Lower lobe of right lung (tissue), 2 donors: Measurements from ENCODE around the gene GAGE12J. TPM values are rescaled to one million over a fixed set of nuclear protein-coding genes. Genes with fewer than 3 reads are reported as not detected.
"Not testable (repeated sequence)": the region's sequence is repeated elsewhere in the genome, so short reads cannot be mapped to it uniquely, and the experiment has no call there.

Experiments used
- ATAC-seq, 2 donors: fragments of 200-7000 bp; cut with Tn5 transposase; one replicate each; pipeline ENCODE4 v1.9.1; 2020 to 2022; ENCODE audit warnings: mild to moderate bottlenecking in 2 of 2, moderate library complexity in 2 of 2
- DNase-seq: peaks from one replicate; pipeline ENCODE4 v3.0.0-alpha.2; 2020
- H3K27ac ChIP-seq: fragments of 200-600 bp; one replicate; pipeline ENCODE4 v1.8.0; 2022
- H3K27me3 ChIP-seq: fragments of 200-600 bp; one replicate; pipeline ENCODE4 v1.8.0; 2022; ENCODE audit warnings: low read depth
- H3K36me3 ChIP-seq: fragments of 200-600 bp; one replicate; pipeline ENCODE4 v1.8.0; 2022; ENCODE audit warnings: mild to moderate bottlenecking
- H3K4me1 ChIP-seq: fragments of 200-600 bp; one replicate; pipeline ENCODE4 v1.8.0; 2022
- H3K4me3 ChIP-seq: fragments of 200-600 bp; one replicate; pipeline ENCODE4 v1.8.0; 2022; ENCODE audit warnings: mild to moderate bottlenecking
- H3K9me3 ChIP-seq: fragments of 200-600 bp; one replicate; pipeline ENCODE4 v1.8.0; 2022
- CTCF ChIP-seq: fragments of 200-600 bp; IDR thresholded peaks from one replicate; pipeline ENCODE4 v1.8.0; 2022; ENCODE audit warnings: antibody characterized with exemption, mild to moderate bottlenecking
- intact Hi-C: fragments of 100-400 bp; cut with DNase I; formaldehyde crosslinking; loops from one replicate; pipeline ENCODE4 v1.11.0; 2022
- total RNA-seq: library from RNA; stranded (reverse); fragmentation: NEBNext Ultra II Directional; extraction: Animal tissue kit (Norgen Biotek cat#: 25700); gene quantifications from one replicate; pipeline ENCODE4 v1.2.1, GENCODE V29; 2021
- donor health status: DM: no; HTN: yes; CAD: no; lungs with severe emphysema.

Gene GAGE12J
- total RNA-seq, 1 donor from 2014 or later, result not detected

DNA sequence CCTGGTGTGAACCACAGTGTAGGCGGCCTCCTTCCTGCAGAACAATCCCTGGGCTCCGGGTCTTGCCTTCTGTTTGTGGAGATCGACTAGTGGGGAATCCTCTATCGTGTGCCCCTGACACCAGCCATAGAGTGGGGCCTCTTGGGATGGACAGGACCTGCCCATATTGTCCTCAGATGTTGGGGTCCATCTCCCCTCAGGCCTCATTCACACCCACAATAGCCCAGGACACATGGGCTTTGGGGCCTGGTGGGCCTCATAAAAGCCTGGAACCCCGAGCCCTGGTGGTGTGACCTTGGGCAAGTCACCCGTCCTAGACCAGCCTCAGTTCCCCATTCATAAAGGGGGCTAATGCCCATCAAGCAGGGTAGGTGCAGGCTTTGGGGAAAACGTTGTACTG, 31.6 kb upstream of the GAGE12J start:
- no peak overlapping the region for H3K4me3 ChIP-seq
- H3K27me3 ChIP-seq, result no peaks in the 10 kb centered on the region
- DNase-seq (no peak), ATAC-seq (no peak)
- no peak overlapping the region for H3K27ac ChIP-seq
- H3K9me3 ChIP-seq, result no peaks in the 10 kb centered on the region
- no peaks in the 10 kb centered on the region for H3K36me3 ChIP-seq
- intact Hi-C loops, result no loop called here
- no peak for TF ChIP-seq CTCF
- no peaks in the 10 kb centered on the region for H3K4me1 ChIP-seq

DNA sequence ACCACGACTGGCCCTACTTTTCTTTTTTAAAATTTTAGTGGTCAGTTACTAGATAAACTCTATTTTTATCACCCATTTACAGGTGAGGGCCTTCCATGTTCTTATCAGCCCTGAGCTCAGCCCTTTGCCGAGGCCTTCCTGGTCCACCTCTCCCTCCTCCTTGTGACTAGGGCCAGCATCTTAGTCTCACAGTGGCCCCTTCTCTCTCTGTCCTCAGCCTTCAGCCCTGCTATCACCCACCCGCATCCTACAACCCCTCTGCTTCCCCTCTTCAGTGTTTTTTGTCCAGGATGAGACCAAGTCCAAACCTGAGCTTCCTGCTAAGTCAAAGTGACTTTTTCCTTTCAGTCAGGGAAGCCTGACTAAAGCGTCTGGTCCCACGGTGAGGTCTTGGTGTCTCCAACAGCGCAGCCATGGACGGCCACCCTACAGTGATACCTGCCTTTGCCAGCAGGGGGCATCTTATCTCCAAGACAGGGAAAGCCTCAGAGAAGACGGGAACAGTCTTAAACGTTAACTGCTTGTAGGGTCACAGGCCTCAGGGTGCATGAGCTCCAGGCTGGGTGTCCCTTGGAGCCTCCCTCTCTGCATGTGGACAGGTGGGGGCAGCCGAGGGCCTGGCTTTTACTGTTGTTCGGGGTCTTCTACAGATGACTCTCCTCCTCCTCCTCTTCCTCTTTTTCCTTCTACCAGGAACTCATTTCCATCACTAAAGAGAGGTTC, 30.1 kb upstream of the GAGE12J start:
- Histone ChIP-seq H3K9me3 (no peaks in the 10 kb centered on the region), H3K27ac (no peak overlapping the region), H3K36me3 (no peaks in the 10 kb centered on the region), H3K27me3 (no peaks in the 10 kb centered on the region), H3K4me3 (no peak overlapping the region), H3K4me1 (no peaks in the 10 kb centered on the region)
- peak; percentile 84 to 87 for ATAC-seq
- TF ChIP-seq CTCF, result peak; percentile 71
- DNase-seq, result peak; percentile 61
- intact Hi-C loops, result no loop called here

GRCh38 chrX:49292400-49293362, 29.2 kb upstream of the GAGE12J start:
- no peak for TF ChIP-seq CTCF
- Histone ChIP-seq H3K9me3 (no peaks in the 10 kb centered on the region), H3K36me3 (no peaks in the 10 kb centered on the region), H3K27ac (no peak overlapping the region), H3K4me3 (no peak overlapping the region), H3K27me3 (no peaks in the 10 kb centered on the region), H3K4me1 (no peaks in the 10 kb centered on the region)
- ATAC-seq (peak in 1 of 2 donors; percentile 23), DNase-seq (no peak)
- intact Hi-C loops, result no loop called here

GRCh38 chrX:49299293-49299692, 22.5 kb upstream of the GAGE12J start:
- H3K36me3 ChIP-seq, ATAC-seq, intact Hi-C loops, H3K9me3 ChIP-seq, H3K4me1 ChIP-seq, H3K27me3 ChIP-seq, H3K27ac ChIP-seq, DNase-seq, H3K4me3 ChIP-seq: not testable (repeated sequence)

DNA sequence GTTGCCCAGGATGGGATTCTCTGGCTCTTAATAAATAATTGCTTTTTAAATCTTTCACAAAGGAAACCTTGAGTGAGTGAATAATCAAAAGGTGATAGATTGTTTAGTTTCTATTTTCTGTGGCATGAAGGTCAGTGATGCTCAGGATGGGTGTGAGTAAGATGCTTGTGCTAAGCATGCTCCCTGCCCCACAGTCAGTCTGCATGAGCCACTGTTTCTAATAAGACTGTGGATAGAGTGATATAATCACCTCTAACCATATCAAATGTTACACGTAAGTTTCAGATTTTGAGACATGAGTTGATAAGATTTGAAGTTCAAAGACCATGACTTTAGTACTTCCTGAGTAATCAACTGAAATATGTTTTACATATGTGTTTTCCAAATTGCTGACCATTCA, 21.1 kb upstream of the GAGE12J start:
- Histone ChIP-seq H3K4me3 (no peak overlapping the region), H3K9me3 (no peaks in the 10 kb centered on the region), H3K36me3 (no peaks in the 10 kb centered on the region), H3K27ac (no peak overlapping the region), H3K4me1 (no peaks in the 10 kb centered on the region), H3K27me3 (no peaks in the 10 kb centered on the region)
- intact Hi-C loops, result no loop called here
- TF ChIP-seq CTCF, result no peak
- DNase-seq, result no peak
- ATAC-seq, result no peak

- H3K27ac ChIP-seq, result no peak within 1 kb of the TSS
- DNase-seq (no peak), ATAC-seq (no peak)
- no peaks in the 10 kb centered on the region for H3K27me3 ChIP-seq
- no peaks in the 10 kb centered on the region for H3K4me1 ChIP-seq
- no peaks in the 10 kb centered on the region for H3K36me3 ChIP-seq
- intact Hi-C loops, result no loop called here
- no peak within 1 kb of the TSS for H3K4me3 ChIP-seq
- H3K9me3 ChIP-seq, result no peaks in the 10 kb centered on the region
- TF ChIP-seq CTCF, result no peak
Measured at GRCh38 chrX:49303346-49303745, 18.5 kb upstream of the GAGE12J start, which contains the start of gene GAGE10. GAGE10 (plus strand) TSS chrX:49303646; CDS start chrX:49304860, 1,214 bp downstream.

DNA sequence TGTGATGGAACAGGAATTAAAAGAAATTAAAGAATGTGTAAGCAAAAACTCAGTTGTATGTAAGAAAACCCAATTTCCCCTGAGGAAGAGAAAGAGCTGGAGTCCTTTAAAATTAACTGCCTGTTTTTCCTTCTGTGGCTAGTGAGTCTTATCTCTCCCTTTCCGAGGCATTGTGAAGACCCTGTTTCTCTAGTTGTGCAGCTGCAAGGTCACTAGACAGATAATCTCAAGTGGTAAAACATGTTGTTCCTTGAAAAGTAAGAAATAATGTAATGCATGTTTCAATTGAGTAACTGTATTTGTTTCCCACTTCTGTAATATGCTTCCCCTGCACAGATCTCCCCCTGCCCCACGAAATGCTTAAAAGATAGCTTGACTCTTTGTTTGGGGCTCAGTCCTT, 14.1 kb upstream of the GAGE12J start:
- H3K27me3 ChIP-seq, ATAC-seq, H3K27ac ChIP-seq, H3K9me3 ChIP-seq, H3K36me3 ChIP-seq, DNase-seq, intact Hi-C loops, H3K4me1 ChIP-seq, H3K4me3 ChIP-seq: not testable (repeated sequence)
